ENCODE results near the gene GPX5.

GPX5 gene

GRCh38 chr6:28563430-28564095 lies 37.9 kb downstream of the GPX5 start:
- DNase-seq = no peak

GRCh38 chr6:28565823-28566526 lies 40.3 kb downstream of the GPX5 start:
- DNase-seq = no peak

GRCh38 chr6:28566527-28567252 lies 41.0 kb downstream of the GPX5 start:
- no peak for DNase-seq

GRCh38 chr6:28567506-28567905 lies 41.8 kb downstream of the GPX5 start:
- no peak for DNase-seq

- no peak for DNase-seq
Observed at GRCh38 chr6:28568515-28569108, 42.9 kb downstream of the GPX5 start.

GRCh38 chr6:28569748-28570147 lies 44.1 kb downstream of the GPX5 start:
- DNase-seq = no peak

GRCh38 chr6:28580475-28580874 lies 54.8 kb downstream of the GPX5 start:
- DNase-seq = no peak

GRCh38 chr6:28583463-28583862 lies 57.8 kb downstream of the GPX5 start:
- DNase-seq = no peak

Data from central memory CD4-positive, alpha-beta T cell (primary cell).